ENCODE data around the gene MAP3K20.
A peak's percentile ranks its signal among the peaks of the same experiment; 100 is the strongest.
"Not testable (repeated sequence)": the region's sequence is repeated elsewhere in the genome, so short reads cannot be mapped to it uniquely, and the experiment has no call there.

The MAP3K20 gene

DNA sequence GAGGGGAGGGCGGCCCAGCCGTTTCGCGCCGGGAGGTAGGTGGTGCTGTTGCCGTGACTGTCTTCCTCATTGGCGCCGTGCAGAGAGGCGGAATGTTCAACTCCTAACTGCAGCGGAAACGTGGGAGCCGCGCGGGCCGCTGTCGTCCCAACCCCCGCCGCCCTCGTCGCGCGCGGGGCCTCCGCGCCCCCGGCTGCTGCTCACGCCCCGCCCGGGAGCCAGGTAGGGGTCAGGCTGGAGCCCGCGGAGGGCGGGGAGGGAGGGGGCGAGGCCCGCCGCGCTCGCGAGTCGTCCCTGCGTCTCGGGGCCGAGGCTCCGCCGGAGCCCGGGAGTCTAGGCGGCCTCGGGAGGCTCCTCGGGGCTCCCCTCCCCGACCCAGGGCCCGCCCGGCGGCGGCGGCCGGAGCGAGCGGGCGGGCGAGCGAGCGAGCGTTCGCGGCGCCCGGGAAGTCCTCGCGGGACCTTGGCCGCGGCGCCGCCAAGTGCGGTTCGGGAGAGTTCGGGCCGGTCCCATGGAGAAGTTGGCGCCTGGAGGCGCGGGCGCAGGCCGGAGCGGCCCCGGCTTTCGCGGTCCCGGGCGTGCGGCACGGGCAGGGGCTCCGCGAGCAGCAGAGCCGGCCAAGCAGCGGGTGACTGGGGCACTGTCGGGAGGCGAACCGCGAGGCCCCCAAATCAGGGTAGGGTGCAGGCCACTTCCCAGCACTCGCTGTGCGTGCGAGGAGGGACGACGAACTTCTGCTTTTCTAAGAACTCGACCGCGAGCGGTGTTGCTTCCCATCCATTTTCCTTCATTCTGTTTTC, at the start of gene MAP3K20:
MAP3K20 (plus strand) TSS at position 66 of the 800 bp plus-strand sequence. CDS start 15,186 bp downstream, outside the sequence.
- peak; percentile 82 for ATAC-seq (replicated peaks; ENCODE audit: extremely low read depth, poor library complexity, severe bottlenecking)
- peaks cover 25% of the 10 kb centered on the region for H3K4me1 Mint-ChIP-seq
- peak within 1 kb of the TSS; percentile 85 for H3K4me3 Mint-ChIP-seq

GRCh38 chr2:173026479-173026878, 49.2 kb upstream of the MAP3K20 start:
- no peak for DNase-seq (ENCODE audit: low spot score in 2 of 2)
- Mint-ChIP-seq H3K27me3 (peaks cover 14% of the 10 kb centered on the region), H3K27ac (ENCODE audit: low read depth) (no peak overlapping the region), H3K4me3 (no peak overlapping the region), H3K36me3 (ENCODE audit: insufficient read depth) (no peaks in the 10 kb centered on the region), H3K9me3 (no peaks in the 10 kb centered on the region), H3K4me1 (peaks cover 6% of the 10 kb centered on the region)
- no peak for ATAC-seq (replicated peaks; ENCODE audit: extremely low read depth, poor library complexity, severe bottlenecking)

More for the DNA sequence above, at the start of gene MAP3K20:
- DNase-seq (ENCODE audit: low spot score in 2 of 2), result peak; percentile 20 to 40
- peaks cover 5% of the 10 kb centered on the region for H3K36me3 Mint-ChIP-seq (ENCODE audit: insufficient read depth)
- no peaks in the 10 kb centered on the region for H3K9me3 Mint-ChIP-seq
- peak within 1 kb of the TSS; percentile 86 for H3K27ac Mint-ChIP-seq (ENCODE audit: low read depth)
- H3K27me3 Mint-ChIP-seq, result no peaks in the 10 kb centered on the region

DNA sequence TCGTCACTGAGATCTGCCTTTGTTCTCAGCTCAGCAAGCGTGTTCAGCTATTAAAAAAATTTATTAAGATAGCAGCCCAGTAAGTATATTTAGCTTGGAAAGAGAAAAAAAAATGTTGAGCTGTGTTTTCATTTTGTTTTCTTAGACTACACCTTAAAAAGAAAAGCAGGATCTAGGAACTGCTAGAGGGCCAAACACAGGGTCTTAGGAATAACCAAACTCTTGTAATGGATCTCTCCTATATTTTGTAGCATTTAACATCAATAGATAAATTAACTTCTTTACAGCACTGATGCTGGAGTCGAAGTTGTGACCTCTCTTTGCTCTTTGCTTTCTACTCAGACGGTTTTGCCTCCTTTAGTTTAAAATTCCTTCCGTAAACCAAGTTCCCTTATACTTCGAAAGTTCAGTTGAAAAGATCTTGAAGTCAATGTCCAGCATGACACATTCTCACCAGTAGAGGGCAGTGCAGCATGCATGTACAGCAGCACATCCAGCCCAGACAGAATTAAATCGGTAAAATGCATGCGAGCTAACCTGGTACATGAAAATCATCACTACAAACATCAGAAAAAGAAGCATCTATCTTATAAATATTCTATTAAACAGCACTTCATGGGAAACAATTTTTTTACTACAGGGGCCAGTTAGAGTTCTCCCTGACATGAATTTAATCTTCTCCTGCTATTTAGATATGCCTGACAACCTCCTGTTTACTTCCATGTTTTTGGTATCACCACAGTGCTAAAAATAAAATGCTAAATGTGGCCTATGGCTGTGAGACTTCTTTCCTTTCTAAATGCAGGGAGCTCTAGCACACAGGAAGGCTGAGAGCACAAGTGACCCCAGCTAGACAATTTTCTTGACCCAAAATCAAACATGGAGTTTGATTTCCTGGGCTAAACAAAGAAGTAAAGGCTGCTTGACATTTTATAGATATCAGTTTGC, 48.2 kb upstream of the MAP3K20 start:
- DNase-seq (ENCODE audit: low spot score in 2 of 2), result peak; percentile 58 to 64
- peaks cover 6% of the 10 kb centered on the region for H3K4me1 Mint-ChIP-seq
- no peaks in the 10 kb centered on the region for H3K36me3 Mint-ChIP-seq (ENCODE audit: insufficient read depth)
- no peaks in the 10 kb centered on the region for H3K9me3 Mint-ChIP-seq
- H3K27ac Mint-ChIP-seq (ENCODE audit: low read depth), result no peak overlapping the region
- H3K27me3 Mint-ChIP-seq, result peaks cover 9% of the 10 kb centered on the region
- H3K4me3 Mint-ChIP-seq, result no peak overlapping the region
- peak; percentile 58 for ATAC-seq (replicated peaks; ENCODE audit: extremely low read depth, poor library complexity, severe bottlenecking)

- Mint-ChIP-seq H3K9me3 (no peaks in the 10 kb centered on the region), H3K27ac (ENCODE audit: low read depth) (no peak overlapping the region), H3K4me3 (no peak overlapping the region), H3K4me1 (peaks cover 6% of the 10 kb centered on the region), H3K27me3 (peaks cover 8% of the 10 kb centered on the region), H3K36me3 (ENCODE audit: insufficient read depth) (no peaks in the 10 kb centered on the region)
- DNase-seq (ENCODE audit: low spot score in 2 of 2) (no peak), ATAC-seq (replicated peaks; ENCODE audit: extremely low read depth, poor library complexity, severe bottlenecking) (no peak)
These were observed 47.5 kb upstream of the MAP3K20 start for GRCh38 chr2:173028141-173028540.

GRCh38 chr2:173028671-173029070, 47.0 kb upstream of the MAP3K20 start:
- H3K36me3 Mint-ChIP-seq (ENCODE audit: insufficient read depth), result no peaks in the 10 kb centered on the region
- ATAC-seq (replicated peaks; ENCODE audit: extremely low read depth, poor library complexity, severe bottlenecking), result no peak
- H3K27ac Mint-ChIP-seq (ENCODE audit: low read depth), result no peak overlapping the region
- peaks cover 8% of the 10 kb centered on the region for H3K27me3 Mint-ChIP-seq
- DNase-seq (ENCODE audit: low spot score in 2 of 2), result no peak
- H3K9me3 Mint-ChIP-seq, result no peaks in the 10 kb centered on the region
- peaks cover 6% of the 10 kb centered on the region for H3K4me1 Mint-ChIP-seq
- H3K4me3 Mint-ChIP-seq, result no peak overlapping the region

GRCh38 chr2:173030561-173031490, 44.8 kb upstream of the MAP3K20 start:
- H3K27me3 Mint-ChIP-seq, result peaks cover 8% of the 10 kb centered on the region
- ATAC-seq (replicated peaks; ENCODE audit: extremely low read depth, poor library complexity, severe bottlenecking), result no peak
- no peak overlapping the region for H3K4me3 Mint-ChIP-seq
- H3K9me3 Mint-ChIP-seq, result no peaks in the 10 kb centered on the region
- no peaks in the 10 kb centered on the region for H3K36me3 Mint-ChIP-seq (ENCODE audit: insufficient read depth)
- DNase-seq (ENCODE audit: low spot score in 2 of 2), result no peak
- no peak overlapping the region for H3K27ac Mint-ChIP-seq (ENCODE audit: low read depth)
- H3K4me1 Mint-ChIP-seq, result peaks cover 10% of the 10 kb centered on the region

DNA sequence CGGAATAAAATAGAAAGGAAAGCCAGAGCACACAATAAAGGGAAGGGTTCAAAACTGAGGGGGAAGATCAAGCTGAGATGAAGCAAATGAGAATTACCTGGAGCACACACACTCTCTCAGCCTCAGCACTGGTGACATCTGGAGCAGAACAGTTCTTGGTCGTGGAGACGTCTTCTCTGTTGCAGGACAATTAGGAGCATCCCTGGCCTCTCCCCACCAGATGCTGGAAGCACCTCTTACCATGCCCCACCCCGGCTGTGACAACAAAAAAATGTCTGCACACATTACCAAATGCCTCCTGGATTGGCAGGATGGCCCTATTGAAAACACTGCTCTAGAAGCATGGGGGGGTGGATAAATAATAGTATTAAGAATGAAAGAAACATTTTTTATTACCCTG, 43.6 kb upstream of the MAP3K20 start:
- Mint-ChIP-seq H3K36me3 (ENCODE audit: insufficient read depth) (no peaks in the 10 kb centered on the region), H3K9me3 (no peaks in the 10 kb centered on the region)

DNA sequence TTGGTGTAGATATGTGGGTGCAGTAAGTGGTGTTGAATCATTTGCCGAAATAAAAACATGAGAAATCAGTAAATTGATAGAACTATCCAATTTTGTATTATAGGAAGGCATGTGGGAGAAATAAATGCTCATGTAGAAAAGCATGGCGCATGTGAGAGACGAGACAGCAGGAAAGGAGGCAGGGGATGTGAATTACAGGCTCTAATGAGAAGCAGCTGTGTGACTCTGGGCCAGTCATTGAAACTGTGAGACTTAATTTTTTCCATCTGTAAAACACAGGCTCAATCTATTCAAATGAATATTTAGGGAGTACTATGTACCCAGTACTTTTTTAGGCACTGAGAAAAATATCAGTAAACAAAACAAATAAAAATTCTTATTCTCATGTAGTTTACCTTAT, 42.6 kb upstream of the MAP3K20 start:
- Mint-ChIP-seq H3K4me1 (peaks cover 4% of the 10 kb centered on the region), H3K27ac (ENCODE audit: low read depth) (no peak overlapping the region), H3K9me3 (no peaks in the 10 kb centered on the region), H3K36me3 (ENCODE audit: insufficient read depth) (no peaks in the 10 kb centered on the region), H3K27me3 (peaks cover 8% of the 10 kb centered on the region), H3K4me3 (no peak overlapping the region)
- DNase-seq (ENCODE audit: low spot score in 2 of 2), result no peak
- no peak for ATAC-seq (replicated peaks; ENCODE audit: extremely low read depth, poor library complexity, severe bottlenecking)

More for the DNA sequence above, 43.6 kb upstream of the MAP3K20 start:
- Mint-ChIP-seq H3K4me3 (no peak overlapping the region), H3K27me3 (peaks cover 8% of the 10 kb centered on the region), H3K4me1 (peaks cover 10% of the 10 kb centered on the region), H3K27ac (ENCODE audit: low read depth) (no peak overlapping the region)
- no peak for DNase-seq (ENCODE audit: low spot score in 2 of 2)
- ATAC-seq (replicated peaks; ENCODE audit: extremely low read depth, poor library complexity, severe bottlenecking), result no peak

GRCh38 chr2:173034143-173034542, 41.5 kb upstream of the MAP3K20 start:
- no peak overlapping the region for H3K27ac Mint-ChIP-seq (ENCODE audit: low read depth)
- ATAC-seq (replicated peaks; ENCODE audit: extremely low read depth, poor library complexity, severe bottlenecking) (no peak), DNase-seq (ENCODE audit: low spot score in 2 of 2) (no peak)
- no peaks in the 10 kb centered on the region for H3K9me3 Mint-ChIP-seq
- no peak overlapping the region for H3K4me3 Mint-ChIP-seq
- H3K4me1 Mint-ChIP-seq, result peaks cover 4% of the 10 kb centered on the region
- H3K27me3 Mint-ChIP-seq, result peaks cover 8% of the 10 kb centered on the region
- no peaks in the 10 kb centered on the region for H3K36me3 Mint-ChIP-seq (ENCODE audit: insufficient read depth)

GRCh38 chr2:173037245-173038120, 38.2 kb upstream of the MAP3K20 start:
- DNase-seq (ENCODE audit: low spot score in 2 of 2) (no peak), ATAC-seq (replicated peaks; ENCODE audit: extremely low read depth, poor library complexity, severe bottlenecking) (no peak)
- no peak overlapping the region for H3K4me3 Mint-ChIP-seq
- no peaks in the 10 kb centered on the region for H3K9me3 Mint-ChIP-seq
- H3K27ac Mint-ChIP-seq (ENCODE audit: low read depth), result no peak overlapping the region
- H3K4me1 Mint-ChIP-seq, result peaks cover 4% of the 10 kb centered on the region
- H3K36me3 Mint-ChIP-seq (ENCODE audit: insufficient read depth), result no peaks in the 10 kb centered on the region
- H3K27me3 Mint-ChIP-seq, result no peaks in the 10 kb centered on the region

- not testable (repeated sequence) for H3K4me1 Mint-ChIP-seq; H3K9me3 Mint-ChIP-seq; ATAC-seq (replicated peaks; ENCODE audit: extremely low read depth, poor library complexity, severe bottlenecking); H3K27me3 Mint-ChIP-seq; DNase-seq (ENCODE audit: low spot score in 2 of 2); H3K4me3 Mint-ChIP-seq; H3K36me3 Mint-ChIP-seq (ENCODE audit: insufficient read depth); H3K27ac Mint-ChIP-seq (ENCODE audit: low read depth)
These were observed 37.4 kb upstream of the MAP3K20 start for GRCh38 chr2:173038257-173038656.
